Nucleus accumbens (tissue), 56 donors: ENCODE measurements around the gene CCDC40.
"Not testable (repeated sequence)": the region's sequence is repeated elsewhere in the genome, so short reads cannot be mapped to it uniquely, and the experiment has no call there.

ENCODE experiments used
- DNase-seq, 56 donors: peaks; one replicate each; lab custom pipeline; 2025; lab: John Stamatoyannopoulos, UW

The CCDC40 gene

GRCh38 chr17:80035937-80036714, at the start of gene CCDC40:
CCDC40 (plus strand) TSS chr17:80036642; CDS start chr17:80036663, 21 bp downstream.
- DNase-seq = peak in 52 of 56 donors; percentile 14 to 84 (median 60)

GRCh38 chr17:79987187-79987934, 49.1 kb upstream of the CCDC40 start:
- no peak for DNase-seq

GRCh38 chr17:79987935-79988184, 48.6 kb upstream of the CCDC40 start:
- DNase-seq = no peak

- no peak for DNase-seq
Measured at GRCh38 chr17:79988185-79988971, 48.1 kb upstream of the CCDC40 start.

- DNase-seq = no peak
Measured at GRCh38 chr17:79989106-79989835, 47.2 kb upstream of the CCDC40 start.

- no peak for DNase-seq
Measured at GRCh38 chr17:79990051-79990592, 46.3 kb upstream of the CCDC40 start.

GRCh38 chr17:79990704-79991103, 45.7 kb upstream of the CCDC40 start:
- DNase-seq = no peak

- DNase-seq = peak in 54 of 56 donors; percentile 31 to 90 (median 72)
Measured at GRCh38 chr17:79991140-79991923, 45.1 kb upstream of the CCDC40 start.

GRCh38 chr17:79991924-79992648, 44.4 kb upstream of the CCDC40 start:
- DNase-seq = peak in 11 of 56 donors; percentile 35 to 75 (median 56)

GRCh38 chr17:79992649-79993389, 43.6 kb upstream of the CCDC40 start:
- DNase-seq = no peak

- DNase-seq = peak in 11 of 56 donors; percentile 15 to 74 (median 24)
Measured at GRCh38 chr17:79993390-79994227, 42.8 kb upstream of the CCDC40 start.

GRCh38 chr17:79994228-79994569, 42.2 kb upstream of the CCDC40 start:
- not testable (repeated sequence) for DNase-seq

GRCh38 chr17:79994602-79995001, 41.8 kb upstream of the CCDC40 start:
- DNase-seq = no peak

- DNase-seq = no peak
Measured at GRCh38 chr17:79995696-79996095, 40.7 kb upstream of the CCDC40 start.

GRCh38 chr17:79996291-79996690, 40.2 kb upstream of the CCDC40 start:
- DNase-seq = no peak

- DNase-seq = no peak
Measured at GRCh38 chr17:79997011-79997660, 39.3 kb upstream of the CCDC40 start.

- DNase-seq = no peak
Measured at GRCh38 chr17:80000136-80000535, 36.3 kb upstream of the CCDC40 start.
